ENCODE data around the gene CDK6.

The CDK6 gene

DNA sequence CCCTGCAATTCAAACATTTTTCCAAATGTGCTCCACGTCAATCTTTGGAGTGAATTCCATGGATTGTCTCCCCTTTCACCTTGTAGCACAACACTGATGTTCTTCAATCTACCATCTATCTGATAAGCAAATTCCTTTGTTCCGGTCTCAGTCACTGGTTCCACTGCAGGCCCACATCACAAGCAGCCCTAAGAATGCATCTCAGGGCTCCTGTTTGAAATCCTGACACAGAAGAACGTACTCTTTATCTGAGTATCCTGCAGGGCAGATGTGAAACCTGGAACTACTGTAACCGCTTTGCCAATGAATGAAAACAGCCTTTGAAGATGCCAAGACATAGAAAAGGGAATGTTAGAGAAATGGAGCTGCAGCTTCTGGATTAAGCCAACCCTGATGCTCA lies 183.2 kb downstream of the CDK6 start:
- TF ChIP-seq CTCF (IDR thresholded peaks at IDR 0.05; ENCODE audit: low read depth, low read length, missing control alignments), result no peak
- DNase-seq (ENCODE audit: low read depth), result no peak
- in situ Hi-C loops (cut with HindIII; ENCODE audit: low sequenced_read_pairs), result no loop called here
- no peak overlapping the region for H3K4me3 ChIP-seq (ENCODE audit: low read depth, low read length)

GRCh38 chr7:92652536-92652935 lies 183.8 kb downstream of the CDK6 start:
- in situ Hi-C loops (cut with HindIII; ENCODE audit: low sequenced_read_pairs), result no loop called here
- H3K4me3 ChIP-seq (ENCODE audit: low read depth, low read length), result no peak overlapping the region
- DNase-seq (ENCODE audit: low read depth), result no peak
- TF ChIP-seq CTCF (IDR thresholded peaks at IDR 0.05; ENCODE audit: low read depth, low read length, missing control alignments), result no peak

DNA sequence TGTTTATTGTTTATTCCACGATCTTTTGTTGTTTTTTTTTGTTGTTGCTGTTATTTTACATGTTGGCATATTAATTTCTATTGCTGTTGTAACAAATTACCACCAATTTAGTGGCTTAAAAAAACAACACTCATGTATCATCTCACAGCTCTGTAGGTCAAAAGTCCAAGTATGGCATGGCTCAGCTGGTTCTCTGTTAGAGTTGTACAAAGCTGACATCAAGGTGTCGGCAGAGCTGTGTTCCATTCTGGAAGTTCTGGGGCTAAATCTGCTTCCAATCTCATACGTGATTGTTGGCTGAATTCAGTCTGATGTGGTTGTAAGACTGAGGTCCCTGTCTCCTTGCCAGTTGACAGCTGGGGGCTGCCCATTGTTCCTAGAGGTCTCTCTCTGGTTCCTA lies 186.0 kb downstream of the CDK6 start:
- H3K4me3 ChIP-seq (ENCODE audit: low read depth, low read length), result no peak overlapping the region
- no peak for TF ChIP-seq CTCF (IDR thresholded peaks at IDR 0.05; ENCODE audit: low read depth, low read length, missing control alignments)
- in situ Hi-C loops (cut with HindIII; ENCODE audit: low sequenced_read_pairs), result no loop called here
- DNase-seq (ENCODE audit: low read depth), result no peak

- H3K4me3 ChIP-seq (ENCODE audit: low read depth, low read length), result no peak overlapping the region
- in situ Hi-C loops (cut with HindIII; ENCODE audit: low sequenced_read_pairs), result no loop called here
- no peak for DNase-seq (ENCODE audit: low read depth)
- no peak for TF ChIP-seq CTCF (IDR thresholded peaks at IDR 0.05; ENCODE audit: low read depth, low read length, missing control alignments)
These were observed 188.3 kb downstream of the CDK6 start for GRCh38 chr7:92648067-92648466.

GRCh38 chr7:92647652-92648051 lies 188.7 kb downstream of the CDK6 start:
- DNase-seq (ENCODE audit: low read depth), result no peak
- in situ Hi-C loops (cut with HindIII; ENCODE audit: low sequenced_read_pairs), result no loop called here
- TF ChIP-seq CTCF (IDR thresholded peaks at IDR 0.05; ENCODE audit: low read depth, low read length, missing control alignments), result no peak
- H3K4me3 ChIP-seq (ENCODE audit: low read depth, low read length), result no peak overlapping the region

DNA sequence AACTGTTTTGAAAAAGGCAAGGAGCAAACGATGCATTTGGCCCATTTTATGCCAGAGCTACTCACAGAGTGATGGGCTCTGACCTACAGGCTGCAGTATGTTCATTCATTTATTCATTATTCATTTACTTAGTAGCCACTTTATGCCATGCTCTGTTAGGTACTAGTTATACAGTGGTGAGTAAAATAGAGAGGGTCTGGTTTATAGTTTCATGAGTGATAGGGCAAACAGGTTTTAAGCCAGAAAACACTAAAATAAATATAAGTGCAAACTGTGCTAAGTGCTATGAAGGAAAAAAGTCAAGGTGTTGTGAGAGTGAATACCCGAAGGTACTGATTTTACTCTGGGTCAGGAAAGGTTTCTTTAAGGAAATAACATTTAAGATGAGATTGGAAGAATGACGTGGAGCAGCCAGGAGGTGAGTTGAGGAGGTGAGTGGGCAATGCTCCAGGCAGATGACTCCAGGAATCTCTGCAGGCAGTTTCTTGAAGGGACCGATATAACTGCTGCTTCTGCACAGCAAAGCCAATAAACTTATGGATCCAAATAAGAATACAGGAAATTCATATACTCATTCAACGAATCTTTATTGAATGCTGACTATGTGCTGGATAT lies 189.3 kb downstream of the CDK6 start:
- DNase-seq (ENCODE audit: low read depth), result no peak
- H3K4me3 ChIP-seq (ENCODE audit: low read depth, low read length), result no peak overlapping the region
- TF ChIP-seq CTCF (IDR thresholded peaks at IDR 0.05; ENCODE audit: low read depth, low read length, missing control alignments), result no peak
- in situ Hi-C loops (cut with HindIII; ENCODE audit: low sequenced_read_pairs), result no loop called here
